Erythroblast (primary cell): ENCODE data around the gene PACC1.

ENCODE experiments used
- DNase-seq, 2 experiments: peaks; one replicate each; lab custom pipeline; 2025; lab: John Stamatoyannopoulos, UW
- GATA1 ChIP-seq: IDR thresholded peaks from 2 replicates; pipeline ENCODE4 v1.6.1; 2011; ENCODE audit warnings: low read depth, mild to moderate bottlenecking, control low read depth, low read length, moderate library complexity
- POLR2A ChIP-seq: IDR thresholded peaks from 2 replicates; pipeline ENCODE4 v1.6.1; 2011; ENCODE audit warnings: mild to moderate bottlenecking, low read length

PACC1 gene

GRCh38 chr1:212315907-212316306 is 98.8 kb downstream of the PACC1 start:
- peak; percentile 31 to 51 for DNase-seq
- TF ChIP-seq GATA1, result no peak
- no peak for TF ChIP-seq POLR2A

GRCh38 chr1:212315184-212315583 is 99.5 kb downstream of the PACC1 start:
- no peak for TF ChIP-seq GATA1
- no peak for TF ChIP-seq POLR2A
- DNase-seq, result no peak
